Mucosa of descending colon (tissue), 3 donors: Measurements from ENCODE around the gene NTHL1. TPM values are rescaled to one million over a fixed set of nuclear protein-coding genes. Genes with fewer than 3 reads are reported as not detected.
A peak's percentile ranks its signal among the peaks of the same experiment; 100 is the strongest.

Source experiments
- ATAC-seq: fragments of 200-7000 bp; cut with Tn5 transposase; one replicate; pipeline ENCODE4 v1.9.1; 2020; ENCODE audit warnings: mild to moderate bottlenecking, moderate library complexity
- DNase-seq, 3 donors: peaks; one replicate each; pipeline ENCODE4 v3.0.0-alpha.2; 2020
- H3K36me3 ChIP-seq: fragments of 200-600 bp; one replicate; pipeline ENCODE4 v1.8.0; 2021; ENCODE audit warnings: low read depth, mild to moderate bottlenecking
- H3K4me1 ChIP-seq: fragments of 200-600 bp; one replicate; pipeline ENCODE4 v1.8.0; 2021; ENCODE audit warnings: low read depth, mild to moderate bottlenecking
- H3K4me3 ChIP-seq: fragments of 200-600 bp; one replicate; pipeline ENCODE4 v1.8.0; 2021; ENCODE audit warnings: mild to moderate bottlenecking
- H3K9me3 ChIP-seq: fragments of 200-600 bp; one replicate; pipeline ENCODE4 v1.8.0; 2021; ENCODE audit warnings: mild to moderate bottlenecking
- CTCF ChIP-seq: fragments of 200-600 bp; IDR thresholded peaks from one replicate; pipeline ENCODE4 v1.8.0; 2022; ENCODE audit warnings: antibody characterized with exemption, mild to moderate bottlenecking
- intact Hi-C, 2 donors: fragments of 100-400 bp; cut with DNase I in 1 of 2; cut with micrococcal nuclease in 1 of 2; formaldehyde crosslinking; loops; one replicate each; pipeline versions ENCODE4 v1.11.0 to v1.11.1; 2022; cut with DNase I, micrococcal nuclease
- total RNA-seq, 3 donors: library from RNA; stranded (reverse); fragmentation: NEBNext Ultra II Directional in 2 of 3; extraction: Animal tissue kit (Norgen Biotek cat#: 25700) in 2 of 3; gene quantifications; one replicate each; pipeline versions ENCODE4 v1.2.1 to v1.2.4, GENCODE V29; 2021 to 2023
- donor health status: DM: no; HTN: no; CAD: no; lungs with moderate emphysema.
- donor health status: DM: no; HTN: no; CAD: no.
- donor health status: DM: no; HTN: yes; CAD: no.

Gene NTHL1
- total RNA-seq, 3 donors from 2014 or later = 23.5 to 28.2 (median 24.5) TPM

GRCh38 chr16:2042171-2042985 is 5.3 kb downstream of the NTHL1 start:
- peak in 1 of 3 donors; percentile 70 for DNase-seq
- ATAC-seq = peak; percentile 36
- Histone ChIP-seq H3K4me3 (no peak overlapping the region), H3K9me3 (no peaks in the 10 kb centered on the region), H3K36me3 (no peaks in the 10 kb centered on the region), H3K4me1 (peaks cover 65% of the 10 kb centered on the region)
- TF ChIP-seq CTCF = no peak
- intact Hi-C loops = no loop called here

- H3K9me3 ChIP-seq = no peaks in the 10 kb centered on the region
- H3K4me1 ChIP-seq = peaks cover 64% of the 10 kb centered on the region
- no peak overlapping the region for H3K4me3 ChIP-seq
- no peaks in the 10 kb centered on the region for H3K36me3 ChIP-seq
- intact Hi-C loops = no loop called here
- ATAC-seq (peak; percentile 47), DNase-seq (peak in 2 of 3 donors; percentile 79 to 81)
- TF ChIP-seq CTCF = no peak
Observed at GRCh38 chr16:2040787-2041522, 6.7 kb downstream of the NTHL1 start.

- TF ChIP-seq CTCF = no peak
- Histone ChIP-seq H3K9me3 (no peaks in the 10 kb centered on the region), H3K36me3 (no peaks in the 10 kb centered on the region), H3K4me3 (no peak overlapping the region), H3K4me1 (peaks cover 69% of the 10 kb centered on the region)
- intact Hi-C loops = no loop called here
- ATAC-seq (no peak), DNase-seq (no peak)
Observed at GRCh38 chr16:2040041-2040786, 7.4 kb downstream of the NTHL1 start.

- TF ChIP-seq CTCF = no peak
- intact Hi-C loops = no loop called here
- Histone ChIP-seq H3K4me3 (no peak overlapping the region), H3K4me1 (peaks cover 66% of the 10 kb centered on the region), H3K9me3 (no peaks in the 10 kb centered on the region), H3K36me3 (no peaks in the 10 kb centered on the region)
- peak; percentile 76 to 87 (median 80) for DNase-seq
- peak; percentile 16 for ATAC-seq
Observed at GRCh38 chr16:2039274-2040031, 8.2 kb downstream of the NTHL1 start.
